Stimulated activated CD4-positive, alpha-beta T cell treated with anti-CD3 and anti-CD28 coated beads, Interleukin-1b, Interleukin-23, amount 100 ng/mL, for 4 hours (primary cell): Measurements from ENCODE around the gene MBNL2.
A peak's percentile ranks its signal among the peaks of the same experiment; 100 is the strongest.

Experiments
- DNase-seq, 2 donors: peaks; one replicate each; pipeline ENCODE4 v3.0.0-alpha.2; 2020; ENCODE audit warnings: low read depth in 2 of 2

The MBNL2 gene

DNA sequence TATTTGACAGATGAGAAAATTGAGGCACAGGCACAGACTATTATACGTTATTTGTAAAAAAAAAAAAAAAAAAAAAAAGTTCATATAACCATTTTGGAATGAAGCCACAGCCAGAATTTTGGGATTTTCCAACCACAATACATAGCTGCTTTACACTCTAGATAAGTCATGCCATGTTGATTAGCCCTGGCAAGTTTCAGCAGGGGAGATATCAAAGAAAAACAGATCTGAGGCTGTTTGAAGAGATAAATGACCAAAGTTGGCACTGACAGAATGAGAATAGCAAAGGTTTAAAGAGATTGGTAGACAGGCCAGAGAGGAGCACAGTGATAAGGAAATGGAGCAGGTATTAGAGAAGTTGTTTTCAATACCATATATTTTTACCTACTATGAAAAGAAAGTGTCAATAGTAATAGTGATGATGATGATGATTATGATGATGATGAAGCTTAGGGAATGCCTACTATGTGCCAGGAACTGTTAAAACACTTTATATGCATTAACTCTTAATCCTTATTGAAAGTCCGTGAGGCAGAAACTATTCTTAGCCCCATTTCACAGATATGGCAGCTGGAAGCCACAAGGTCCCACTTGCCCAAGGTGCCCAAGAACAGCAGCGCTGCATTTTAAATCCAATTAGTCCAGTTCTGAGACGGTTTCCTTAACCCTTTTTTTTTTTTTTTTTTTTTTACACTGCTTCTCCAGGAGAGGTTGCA is 105.5 kb downstream of the MBNL2 start:
- no peak for DNase-seq

- DNase-seq, result no peak
Measured at GRCh38 chr13:97328222-97328790, 106.2 kb downstream of the MBNL2 start.

GRCh38 chr13:97329331-97329730 is 107.2 kb downstream of the MBNL2 start:
- DNase-seq, result no peak

DNA sequence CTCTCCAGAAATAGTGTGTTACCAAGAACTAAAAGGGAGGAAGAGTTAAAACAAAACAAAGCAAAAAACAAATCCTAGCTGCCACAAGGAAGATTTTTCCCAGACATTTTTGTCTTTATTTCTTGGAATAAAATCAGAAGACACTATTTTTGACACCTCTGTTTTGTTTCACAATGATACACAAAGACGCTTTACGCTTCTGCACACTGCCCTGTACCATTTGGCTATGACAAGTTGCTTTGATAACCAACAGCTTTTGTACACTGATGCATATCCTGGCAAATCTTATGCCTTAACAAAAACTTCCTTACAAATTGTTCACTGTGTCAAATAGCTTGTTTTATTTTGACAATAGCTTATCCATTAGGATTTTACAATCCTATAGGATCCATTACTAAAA is 108.3 kb downstream of the MBNL2 start:
- DNase-seq, result no peak

GRCh38 chr13:97332742-97333141 is 110.6 kb downstream of the MBNL2 start:
- DNase-seq, result no peak

GRCh38 chr13:97333983-97334382 is 111.8 kb downstream of the MBNL2 start:
- DNase-seq, result no peak

- no peak for DNase-seq
Measured at GRCh38 chr13:97334690-97335089, 112.6 kb downstream of the MBNL2 start.

- DNase-seq, result no peak
Measured at GRCh38 chr13:97335488-97336134, 113.5 kb downstream of the MBNL2 start.

DNA sequence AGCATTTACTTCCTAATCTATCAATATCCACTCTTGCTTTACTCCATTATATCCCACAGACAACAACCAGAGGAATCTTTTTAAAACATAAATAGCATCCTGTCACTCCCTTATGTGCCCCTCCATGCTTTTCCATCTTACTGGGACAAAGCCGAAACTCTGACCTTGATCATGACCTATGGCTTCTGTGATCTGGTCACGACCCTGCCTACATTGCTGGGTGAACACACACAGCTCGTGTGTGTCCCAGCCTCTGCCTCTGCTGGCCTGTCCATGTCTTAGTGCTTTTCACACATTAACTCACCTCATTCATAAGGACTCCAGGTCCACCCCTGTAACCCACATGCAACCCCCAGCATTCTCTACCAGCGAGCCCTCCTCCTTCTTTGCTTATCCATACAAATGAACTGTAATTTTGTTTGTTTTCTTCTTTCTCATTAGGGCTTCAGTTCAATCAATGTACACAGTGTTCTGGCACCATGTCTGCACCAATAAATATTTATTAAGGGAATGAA is 115.9 kb downstream of the MBNL2 start:
- DNase-seq, result no peak

DNA sequence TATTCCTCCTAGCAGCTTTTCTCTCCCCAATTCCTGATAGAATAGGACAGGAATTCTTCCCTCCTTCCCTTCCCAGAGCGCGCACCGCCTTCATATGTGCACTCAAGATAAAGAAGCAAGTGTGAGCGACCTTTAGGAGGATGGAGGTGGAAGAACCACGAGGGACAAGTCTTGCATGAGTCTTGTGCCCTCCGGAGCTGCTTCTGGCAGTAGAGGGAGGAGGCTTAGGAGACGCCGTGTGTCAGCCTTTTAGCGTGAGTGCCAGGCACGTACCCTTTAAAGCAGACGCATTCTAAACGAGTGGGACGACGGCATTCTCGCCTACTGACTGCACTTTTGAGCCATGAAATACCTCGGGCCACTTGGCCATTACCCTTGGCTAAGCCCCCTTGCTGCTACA is 116.4 kb downstream of the MBNL2 start:
- no peak for DNase-seq

DNA sequence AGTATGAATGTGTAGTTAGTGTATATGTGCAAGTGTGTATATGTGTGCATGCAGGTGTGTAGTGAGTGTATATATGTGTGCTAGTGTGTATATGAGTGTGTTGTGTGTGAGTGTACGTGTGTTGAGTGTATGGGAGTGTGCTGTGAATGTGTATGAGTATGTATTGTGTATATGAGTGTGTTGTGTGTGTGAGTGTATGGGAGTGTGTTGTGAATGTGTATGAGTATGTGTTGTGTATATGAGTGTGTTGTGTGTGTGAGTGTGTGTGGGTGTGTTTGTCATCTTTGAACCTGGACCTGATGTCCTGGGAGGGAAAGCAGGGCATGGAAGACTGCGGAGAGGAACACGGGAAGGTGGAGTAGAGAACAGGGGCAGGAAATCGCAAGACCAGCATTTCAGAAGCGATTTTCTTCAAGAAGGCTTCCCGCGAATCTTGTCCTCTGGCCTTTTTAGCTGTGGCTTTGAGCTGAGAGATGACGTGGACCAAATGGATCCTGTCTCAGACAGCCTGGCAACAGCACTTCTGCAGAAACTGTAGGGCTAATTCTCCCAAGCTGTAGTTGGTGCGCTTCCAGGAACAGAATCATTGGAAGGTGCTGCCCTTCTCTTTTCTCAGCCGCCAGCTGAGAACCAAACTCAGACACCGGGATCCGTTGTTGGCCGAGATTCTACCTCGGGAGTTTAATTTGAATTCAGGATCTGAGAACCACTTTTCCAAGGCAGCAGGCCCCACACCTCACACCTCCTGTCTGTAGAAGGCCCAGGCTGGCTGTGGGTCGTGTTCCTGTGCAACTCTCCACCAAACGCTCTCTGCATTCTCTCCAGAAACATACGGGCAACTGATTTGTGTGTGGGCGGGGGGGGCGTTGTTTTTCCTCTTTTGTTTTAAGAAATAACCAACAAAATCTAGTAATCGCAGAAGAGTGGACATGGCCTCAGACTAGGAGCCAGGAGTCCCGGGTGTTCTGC is 117.2 kb downstream of the MBNL2 start:
- DNase-seq, result no peak

- no peak for DNase-seq
Measured at GRCh38 chr13:97339988-97340749, 118.0 kb downstream of the MBNL2 start.

- no peak for DNase-seq
Measured at GRCh38 chr13:97341135-97341534, 119.0 kb downstream of the MBNL2 start.

- DNase-seq, result no peak
Measured at GRCh38 chr13:97342136-97342535, 120.0 kb downstream of the MBNL2 start.

DNA sequence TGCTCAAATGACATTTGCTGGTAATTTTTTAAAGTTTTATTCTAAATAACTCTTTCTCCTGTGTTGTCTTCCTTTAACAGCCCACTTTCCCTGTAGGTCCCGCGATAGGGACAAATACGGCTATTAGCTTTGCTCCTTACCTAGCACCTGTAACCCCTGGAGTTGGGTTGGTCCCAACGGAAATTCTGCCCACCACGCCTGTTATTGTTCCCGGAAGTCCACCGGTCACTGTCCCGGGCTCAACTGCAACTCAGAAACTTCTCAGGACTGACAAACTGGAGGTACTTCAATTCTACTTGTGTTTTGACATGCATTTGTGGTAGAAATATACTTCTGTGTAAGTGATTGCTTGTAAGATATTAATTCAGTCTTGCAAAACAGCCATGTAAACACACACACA is 120.8 kb downstream of the MBNL2 start:
- no peak for DNase-seq

- peak in 1 of 2 donors; percentile 28 for DNase-seq
Measured at GRCh38 chr13:97344265-97345175, 122.4 kb downstream of the MBNL2 start.

DNA sequence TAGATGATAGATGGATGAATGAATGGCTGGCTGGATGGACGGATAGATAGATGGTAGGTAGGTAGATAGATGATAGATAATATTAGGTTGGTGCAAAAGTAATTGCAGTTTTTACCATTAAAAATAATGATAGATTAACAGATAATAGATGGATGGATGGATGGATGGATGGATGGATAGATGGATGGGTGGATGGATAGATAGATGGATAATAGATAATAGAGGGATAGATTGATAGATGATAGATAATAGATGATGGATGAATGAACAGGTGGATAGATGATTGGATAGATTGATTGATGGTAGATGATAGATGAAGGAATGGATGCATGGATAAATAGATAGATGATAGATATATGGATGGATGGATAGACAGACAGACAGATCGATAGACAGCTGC is 124.0 kb downstream of the MBNL2 start:
- no peak for DNase-seq

GRCh38 chr13:97346561-97347254 is 124.6 kb downstream of the MBNL2 start:
- no peak for DNase-seq

DNA sequence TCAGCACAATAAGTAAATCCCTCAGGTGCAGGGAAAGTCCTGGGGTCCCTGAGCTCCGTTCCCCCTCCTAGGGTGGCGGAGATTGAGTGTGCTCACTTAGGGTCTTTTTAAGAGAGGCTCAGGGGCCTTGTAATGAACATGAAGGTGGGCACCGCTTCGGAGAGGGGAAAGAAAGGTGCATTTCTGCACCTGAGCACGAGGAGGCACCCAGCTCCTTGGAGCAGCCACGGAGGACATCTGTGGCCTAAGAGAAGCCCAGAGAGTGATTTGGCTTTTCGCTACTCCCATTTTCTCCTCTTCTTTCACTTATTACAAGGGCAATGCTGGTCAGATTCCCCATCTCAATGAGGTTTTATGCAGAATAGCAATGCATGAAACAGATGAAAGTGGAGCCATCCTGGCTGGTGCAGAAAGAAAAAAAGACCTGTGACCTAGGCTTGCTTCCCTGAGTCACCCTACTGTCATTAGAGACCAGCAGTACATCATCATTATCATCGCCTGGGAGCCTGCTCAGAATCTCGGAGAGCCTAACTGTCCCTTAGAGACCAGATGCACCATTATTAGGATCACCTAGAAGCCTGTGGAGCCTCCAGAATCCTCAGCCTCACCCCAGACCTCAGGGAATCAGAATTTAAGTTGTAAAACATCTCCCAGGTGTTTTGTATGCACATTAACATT is 125.3 kb downstream of the MBNL2 start:
- DNase-seq, result no peak
